Astrocyte of the spinal cord (primary cell): ENCODE measurements around the gene NOL3.

Source experiments
- DNase-seq: peaks from one replicate; pipeline ENCODE4 v3.0.0; 2011; ENCODE audit warnings: low read depth, low spot score
- H3K4me3 ChIP-seq: 2 replicates; pipeline ENCODE4 v1.5.1; 2011; ENCODE audit warnings: low read depth, mild to moderate bottlenecking, low read length, moderate library complexity
- in situ Hi-C: cut with HindIII; loops from 2 replicates; pipeline ENCODE4 v1.10.0; 2017; ENCODE audit warnings: low sequenced_read_pairs
- TF ChIP-seq, protein P1 (sequence below): IDR thresholded peaks from 2 replicates; pipeline ENCODE4 v1.5.1; 2012; ENCODE audit warnings: low read depth, mild to moderate bottlenecking, low read length, inconsistent platforms

Gene NOL3

DNA sequence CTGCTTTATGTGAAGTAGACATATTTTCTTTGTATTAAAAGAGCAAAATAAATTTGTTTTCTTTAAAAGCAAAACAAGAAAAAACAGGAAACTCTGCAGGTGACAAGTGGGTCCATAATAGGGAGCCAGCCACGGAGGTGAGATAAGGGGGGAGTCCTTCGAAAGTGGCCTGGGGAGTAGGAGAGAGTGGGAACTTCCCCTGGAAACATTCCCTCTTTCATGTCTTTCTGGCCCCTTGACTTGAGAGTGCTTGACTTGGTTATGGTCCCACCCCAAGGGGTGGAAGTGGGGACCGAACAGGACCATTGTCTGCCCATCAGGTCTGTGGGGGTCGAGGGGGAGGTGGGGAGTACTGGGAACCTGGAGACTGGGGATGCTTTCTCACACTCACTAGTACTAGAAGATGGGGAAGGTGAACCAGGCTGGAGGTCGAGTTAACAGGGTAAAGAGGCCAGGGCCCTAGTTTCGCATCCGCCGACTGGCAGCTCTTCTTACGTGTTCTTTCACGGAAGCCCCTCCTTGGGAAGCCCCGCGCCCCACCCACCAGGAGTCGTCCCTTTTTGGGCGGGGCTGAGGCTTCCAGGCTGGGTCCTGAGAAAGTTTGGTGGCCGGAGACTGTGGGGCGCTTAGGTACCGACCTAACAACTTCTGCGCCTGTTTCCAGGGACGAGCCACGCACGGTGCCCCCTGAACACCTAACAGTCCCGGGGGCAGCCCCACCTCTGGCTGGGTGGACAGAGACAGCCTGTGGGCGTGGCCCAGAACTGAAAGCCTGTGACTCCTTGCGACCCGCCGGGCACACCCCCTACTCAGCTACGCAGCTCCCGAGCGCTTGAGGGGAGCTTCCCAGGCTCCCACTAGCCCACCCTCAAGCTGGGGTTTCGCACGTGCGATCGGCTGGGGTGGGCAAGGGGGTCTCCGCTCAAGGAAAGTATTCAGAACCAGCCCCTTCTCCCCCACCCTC is 11.4 kb upstream of the NOL3 start:
- TF ChIP-seq, protein P1, sequence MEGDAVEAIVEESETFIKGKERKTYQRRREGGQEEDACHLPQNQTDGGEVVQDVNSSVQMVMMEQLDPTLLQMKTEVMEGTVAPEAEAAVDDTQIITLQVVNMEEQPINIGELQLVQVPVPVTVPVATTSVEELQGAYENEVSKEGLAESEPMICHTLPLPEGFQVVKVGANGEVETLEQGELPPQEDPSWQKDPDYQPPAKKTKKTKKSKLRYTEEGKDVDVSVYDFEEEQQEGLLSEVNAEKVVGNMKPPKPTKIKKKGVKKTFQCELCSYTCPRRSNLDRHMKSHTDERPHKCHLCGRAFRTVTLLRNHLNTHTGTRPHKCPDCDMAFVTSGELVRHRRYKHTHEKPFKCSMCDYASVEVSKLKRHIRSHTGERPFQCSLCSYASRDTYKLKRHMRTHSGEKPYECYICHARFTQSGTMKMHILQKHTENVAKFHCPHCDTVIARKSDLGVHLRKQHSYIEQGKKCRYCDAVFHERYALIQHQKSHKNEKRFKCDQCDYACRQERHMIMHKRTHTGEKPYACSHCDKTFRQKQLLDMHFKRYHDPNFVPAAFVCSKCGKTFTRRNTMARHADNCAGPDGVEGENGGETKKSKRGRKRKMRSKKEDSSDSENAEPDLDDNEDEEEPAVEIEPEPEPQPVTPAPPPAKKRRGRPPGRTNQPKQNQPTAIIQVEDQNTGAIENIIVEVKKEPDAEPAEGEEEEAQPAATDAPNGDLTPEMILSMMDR = no peak
- peak overlapping the region; percentile 88 for H3K4me3 ChIP-seq
- in situ Hi-C loops = no loop called here
- no peak for DNase-seq

DNA sequence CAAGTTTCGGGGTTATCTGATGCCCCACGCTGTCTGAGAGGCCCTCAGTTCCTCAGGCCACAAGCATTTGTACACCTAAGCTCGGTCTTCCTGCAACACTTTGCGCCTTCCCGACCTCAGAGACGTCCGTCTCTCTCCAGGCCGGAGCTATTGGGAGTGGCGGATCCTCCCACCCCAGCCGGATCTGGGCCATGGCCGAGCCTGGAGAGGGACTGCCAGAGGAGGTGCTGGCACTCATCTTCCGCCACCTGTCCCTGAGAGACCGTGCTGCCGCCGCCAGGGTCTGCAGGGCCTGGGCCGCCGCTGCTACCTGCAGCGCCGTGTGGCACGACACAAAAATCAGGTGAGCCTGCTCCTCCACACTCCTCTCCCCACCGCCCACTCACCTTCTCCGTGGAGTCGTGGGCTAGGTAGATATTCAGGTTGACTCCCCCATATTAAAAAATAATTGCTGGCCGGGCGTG is 8.7 kb upstream of the NOL3 start:
- in situ Hi-C loops = no loop called here
- TF ChIP-seq, protein P1 = no peak
- no peak for DNase-seq
- H3K4me3 ChIP-seq = no peak overlapping the region

DNA sequence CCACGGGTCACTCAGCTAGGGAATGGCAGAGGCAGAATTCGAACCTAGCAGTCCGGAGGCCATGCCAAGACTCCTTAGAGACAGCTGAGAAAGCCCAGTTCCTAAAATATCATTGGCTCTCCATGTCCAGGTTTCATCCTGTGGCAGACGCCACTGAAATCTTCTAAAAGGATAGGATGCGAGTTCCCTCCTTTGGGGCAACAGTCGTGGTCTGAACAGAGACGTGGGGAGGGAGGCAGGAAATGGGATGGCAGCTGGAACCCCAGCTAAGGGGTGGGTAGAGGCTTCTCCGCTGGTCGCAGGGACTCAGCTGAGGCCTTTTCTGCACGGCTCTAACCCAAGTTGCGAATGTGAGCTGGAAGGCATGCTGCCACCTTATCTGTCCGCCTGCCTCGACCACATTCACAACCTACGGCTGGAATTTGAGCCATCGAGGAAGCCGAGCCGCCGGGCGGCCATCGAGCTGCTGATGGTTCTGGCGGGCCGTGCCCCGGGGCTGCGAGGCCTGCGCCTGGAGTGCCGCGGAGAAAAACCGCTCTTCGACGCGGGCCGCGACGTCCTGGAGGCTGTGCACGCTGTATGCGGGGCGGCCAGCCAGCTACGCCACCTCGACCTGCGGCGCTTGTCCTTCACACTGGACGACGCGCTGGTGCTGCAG is 7.7 kb upstream of the NOL3 start:
- H3K4me3 ChIP-seq = no peak overlapping the region
- TF ChIP-seq, protein P1 = no peak
- in situ Hi-C loops = no loop called here
- DNase-seq = no peak

DNA sequence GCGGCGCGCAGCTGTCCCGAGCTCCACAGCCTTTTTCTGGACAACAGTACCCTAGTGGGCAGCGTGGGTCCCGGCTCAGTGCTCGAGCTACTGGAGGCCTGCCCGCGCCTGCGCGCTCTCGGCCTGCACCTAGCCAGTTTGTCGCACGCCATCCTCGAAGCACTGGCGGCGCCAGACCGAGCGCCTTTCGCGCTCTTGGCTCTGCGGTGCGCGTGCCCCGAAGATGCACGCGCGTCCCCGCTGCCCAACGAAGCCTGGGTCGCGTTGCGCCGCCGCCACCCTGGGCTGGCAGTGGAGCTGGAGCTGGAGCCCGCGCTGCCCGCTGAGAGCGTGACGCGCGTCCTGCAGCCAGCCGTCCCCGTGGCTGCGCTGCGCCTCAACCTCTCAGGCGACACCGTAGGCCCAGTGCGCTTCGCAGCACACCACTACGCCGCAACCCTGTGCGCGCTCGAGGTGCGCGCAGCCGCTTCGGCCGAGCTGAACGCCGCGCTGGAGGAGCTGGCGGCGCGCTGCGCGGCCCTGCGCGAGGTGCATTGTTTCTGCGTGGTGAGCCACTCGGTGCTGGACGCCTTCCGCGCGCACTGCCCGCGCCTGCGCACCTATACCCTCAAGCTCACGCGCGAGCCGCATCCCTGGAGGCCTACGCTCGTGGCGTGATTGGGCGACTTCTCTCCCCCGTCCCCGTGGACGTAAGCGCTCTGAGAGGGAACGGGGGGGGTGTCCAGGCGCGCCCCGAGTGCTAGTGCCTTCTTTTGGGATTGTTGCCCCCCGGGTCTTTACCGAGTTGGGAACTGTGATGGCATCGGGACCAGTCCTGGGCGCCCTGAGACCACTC is 7.0 kb upstream of the NOL3 start:
- no peak overlapping the region for H3K4me3 ChIP-seq
- peak; percentile 36 for DNase-seq
- TF ChIP-seq, protein P1 = no peak
- in situ Hi-C loops = no loop called here

DNA sequence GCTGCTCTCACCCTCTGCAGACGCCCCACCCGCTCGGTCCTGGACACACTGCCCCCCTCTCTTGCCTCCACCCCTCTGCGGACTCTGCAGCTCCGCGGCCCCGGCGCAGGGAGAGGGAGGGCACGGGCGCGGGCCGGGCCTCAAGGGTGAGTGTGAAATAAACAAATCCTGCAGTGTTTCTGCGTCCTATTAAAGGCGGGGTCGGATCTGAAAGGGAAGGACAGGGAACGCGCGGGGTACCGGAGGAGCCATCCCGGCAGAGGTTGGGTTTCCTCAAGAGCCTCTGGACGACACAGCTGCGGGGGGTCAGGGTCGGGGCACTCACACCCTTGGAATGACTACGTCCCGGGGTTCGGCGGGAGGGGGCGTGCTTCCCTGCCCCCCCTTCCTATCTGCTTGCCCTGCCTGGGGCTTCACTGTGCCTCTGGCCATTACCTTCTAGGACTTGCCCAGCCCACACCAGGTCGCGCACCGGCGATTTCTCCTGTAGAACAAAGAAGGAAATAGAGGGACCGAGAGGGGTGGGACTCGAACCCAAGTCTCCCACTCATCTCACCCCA is 6.3 kb upstream of the NOL3 start:
- H3K4me3 ChIP-seq = no peak overlapping the region
- DNase-seq = no peak
- in situ Hi-C loops = no loop called here
- TF ChIP-seq, protein P1 = no peak

DNA sequence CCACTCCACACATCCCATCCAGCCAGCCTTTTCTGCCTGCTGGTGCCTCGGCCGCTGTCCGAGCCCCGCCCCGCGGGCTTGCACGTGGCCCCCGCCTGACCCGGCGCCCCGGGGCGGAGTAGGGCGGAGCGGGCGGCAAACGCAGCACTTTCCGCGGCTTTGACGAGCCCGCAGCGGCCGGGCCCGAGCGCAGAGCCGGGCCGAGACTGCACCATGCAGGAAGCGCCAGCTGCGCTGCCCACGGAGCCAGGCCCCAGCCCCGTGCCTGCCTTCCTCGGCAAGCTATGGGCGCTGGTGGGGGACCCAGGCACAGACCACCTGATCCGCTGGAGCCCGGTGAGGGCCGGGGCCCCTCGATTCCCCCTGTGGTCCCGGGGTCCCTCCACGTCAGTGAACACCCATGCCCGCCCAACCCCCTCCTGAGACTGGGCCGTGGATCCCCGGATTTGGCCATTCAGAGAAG is 5.7 kb upstream of the NOL3 start, which contains the start of gene HSF4:
TSS of gene HSF4 (plus strand) at position 147 of the 463 bp plus-strand sequence. CDS start at position 214, 67 bp downstream.
- DNase-seq = no peak
- TF ChIP-seq, protein P1 = no peak
- in situ Hi-C loops = no loop called here
- H3K4me3 ChIP-seq = no peak within 1 kb of the TSS
